CD4-positive, CD25-positive, alpha-beta regulatory T cell (primary cell): ENCODE measurements around the gene MESP1. TPM values are rescaled to one million over a fixed set of nuclear protein-coding genes. Genes with fewer than 3 reads are reported as not detected.
A peak's percentile ranks its signal among the peaks of the same experiment; 100 is the strongest.

Source experiments
- ATAC-seq, 2 donors: fragments of 150-1000 bp; cut with Tn5 transposase; one replicate each; pipeline ENCODE4 v1.10.0; 2021; ENCODE audit warnings: low read depth in 2 of 2, moderate number of reproducible peaks in 2 of 2, moderate library complexity in 1 of 2
- DNase-seq, 3 donors: peaks; one replicate each; pipeline versions ENCODE4 v3.0.0 to v3.0.0-alpha.2; 2012 to 2022; ENCODE audit warnings: mixed read lengths in 1 of 3
- H3K27ac ChIP-seq: one replicate; pipeline ENCODE4 v1.7.0; 2013; ENCODE audit warnings: mild to moderate bottlenecking, low read length; ENCODE audit not compliant: insufficient read depth, poor library complexity, severe bottlenecking
- H3K27me3 ChIP-seq: one replicate; pipeline ENCODE4 v1.7.0; 2013; ENCODE audit warnings: low read length; ENCODE audit not compliant: control insufficient read depth, insufficient read depth
- H3K36me3 ChIP-seq: one replicate; pipeline ENCODE4 v1.7.0; 2013; ENCODE audit warnings: mild to moderate bottlenecking, low read length, moderate library complexity; ENCODE audit not compliant: control insufficient read depth, insufficient read depth
- H3K4me1 ChIP-seq: 2 replicates; pipeline ENCODE4 v1.7.0; 2013; ENCODE audit warnings: mild to moderate bottlenecking, low read length; ENCODE audit not compliant: insufficient read depth, control insufficient read depth, poor library complexity, severe bottlenecking
- H3K4me3 ChIP-seq: one replicate; pipeline ENCODE4 v1.7.0; 2013; ENCODE audit warnings: low read depth, mild to moderate bottlenecking, low read length, moderate library complexity
- H3K9me3 ChIP-seq, 2 experiments: 1 replicate in 1 of 2; 2 replicates in 1 of 2; pipeline ENCODE4 v1.7.0; 2013; ENCODE audit warnings: low read length in 2 of 2, mild to moderate bottlenecking in 1 of 2, moderate library complexity in 1 of 2; ENCODE audit not compliant: control insufficient read depth in 2 of 2
- H3K27ac Mint-ChIP-seq, 3 donors: one replicate each; pipeline ENCODE4 v1.8.0; 2020 to 2022; ENCODE audit warnings: mild to moderate bottlenecking in 3 of 3, mixed read lengths in 3 of 3, moderate library complexity in 2 of 3
- H3K27me3 Mint-ChIP-seq: one replicate; pipeline ENCODE4 v1.8.0; 2022; ENCODE audit warnings: mild to moderate bottlenecking, mixed read lengths
- H3K36me3 Mint-ChIP-seq: one replicate; pipeline ENCODE4 v1.8.0; 2020; ENCODE audit warnings: mixed read lengths
- H3K4me1 Mint-ChIP-seq, 4 donors: one replicate each; pipeline ENCODE4 v1.8.0; 2020 to 2022; ENCODE audit warnings: mixed read lengths in 4 of 4, mild to moderate bottlenecking in 1 of 4
- H3K4me3 Mint-ChIP-seq, 4 donors: one replicate each; pipeline ENCODE4 v1.8.0; 2020 to 2022; ENCODE audit warnings: mild to moderate bottlenecking in 4 of 4, mixed read lengths in 4 of 4, moderate library complexity in 3 of 4
- H3K9me3 Mint-ChIP-seq, 7 donors: one replicate each; pipeline ENCODE4 v1.8.0; 2020 to 2022; ENCODE audit warnings: mixed read lengths in 7 of 7, mild to moderate bottlenecking in 3 of 7, moderate library complexity in 2 of 7
- polyA plus RNA-seq, 4 donors: library from polyadenylated mRNA; unstranded; fragments of 300-500 nt; fragmentation: Illumina TruSeq; gene quantifications; one replicate each; pipeline ENCODE4 v1.2.3, GENCODE V29; 2021
- total RNA-seq: library from RNA; stranded (reverse); gene quantifications from one replicate; pipeline ENCODE4 v1.2.3, GENCODE V29; 2022

MESP1 gene
- total and polyA plus RNA-seq, 5 donors from 2014 or later, result 0.20 to 1.9 (median 0.37) TPM

GRCh38 chr15:89761009-89761831 lies 10.2 kb upstream of the MESP1 start:
- Mint-ChIP-seq H3K36me3 (no peaks in the 10 kb centered on the region), H3K4me1 (no peaks in the 10 kb centered on the region), H3K27ac (peak overlapping the region in 1 of 3 donors; percentile 73), H3K9me3 (no peaks in the 10 kb centered on the region), H3K27me3 (peaks cover 9% of the 10 kb centered on the region), H3K4me3 (no peak overlapping the region)
- Histone ChIP-seq H3K4me1 (no peaks in the 10 kb centered on the region), H3K4me3 (no peak overlapping the region), H3K27ac (no peak overlapping the region), H3K27me3 (no peaks in the 10 kb centered on the region), H3K9me3 (no peaks in the 10 kb centered on the region), H3K36me3 (no peaks in the 10 kb centered on the region)
- ATAC-seq (no peak), DNase-seq (no peak)

GRCh38 chr15:89760303-89761008 lies 9.4 kb upstream of the MESP1 start:
- no peaks in the 10 kb centered on the region for H3K9me3 ChIP-seq
- Mint-ChIP-seq H3K27me3 (peaks cover 9% of the 10 kb centered on the region), H3K36me3 (no peaks in the 10 kb centered on the region), H3K4me1 (no peaks in the 10 kb centered on the region), H3K27ac (no peak overlapping the region), H3K4me3 (no peak overlapping the region), H3K9me3 (no peaks in the 10 kb centered on the region)
- no peaks in the 10 kb centered on the region for H3K27me3 ChIP-seq
- ATAC-seq (peak; percentile 50 to 70), DNase-seq (peak; percentile 29 to 49 (median 40))
- no peaks in the 10 kb centered on the region for H3K36me3 ChIP-seq
- no peak overlapping the region for H3K4me3 ChIP-seq
- no peaks in the 10 kb centered on the region for H3K4me1 ChIP-seq
- no peak overlapping the region for H3K27ac ChIP-seq

GRCh38 chr15:89759835-89760234 lies 8.8 kb upstream of the MESP1 start:
- Histone ChIP-seq H3K27me3 (no peaks in the 10 kb centered on the region), H3K4me3 (no peak overlapping the region), H3K36me3 (no peaks in the 10 kb centered on the region), H3K4me1 (no peaks in the 10 kb centered on the region), H3K9me3 (no peaks in the 10 kb centered on the region), H3K27ac (no peak overlapping the region)
- Mint-ChIP-seq H3K36me3 (no peaks in the 10 kb centered on the region), H3K9me3 (no peaks in the 10 kb centered on the region), H3K4me1 (no peaks in the 10 kb centered on the region), H3K27ac (no peak overlapping the region), H3K4me3 (no peak overlapping the region), H3K27me3 (peaks cover 10% of the 10 kb centered on the region)
- DNase-seq (no peak), ATAC-seq (no peak)

- H3K27me3 ChIP-seq, result no peaks in the 10 kb centered on the region
- H3K36me3 Mint-ChIP-seq, result no peaks in the 10 kb centered on the region
- ATAC-seq (no peak), DNase-seq (no peak)
- H3K9me3 Mint-ChIP-seq, result no peaks in the 10 kb centered on the region
- no peaks in the 10 kb centered on the region for H3K4me1 Mint-ChIP-seq
- no peaks in the 10 kb centered on the region for H3K36me3 ChIP-seq
- no peak overlapping the region for H3K27ac ChIP-seq
- no peak overlapping the region for H3K4me3 ChIP-seq
- peaks cover 14% of the 10 kb centered on the region for H3K27me3 Mint-ChIP-seq
- no peaks in the 10 kb centered on the region for H3K9me3 ChIP-seq
- H3K27ac Mint-ChIP-seq, result no peak overlapping the region
- no peaks in the 10 kb centered on the region for H3K4me1 ChIP-seq
- H3K4me3 Mint-ChIP-seq, result peak overlapping the region in 1 of 4 donors; percentile 35
These were observed 7.9 kb upstream of the MESP1 start for GRCh38 chr15:89758981-89759380.

- H3K4me1 Mint-ChIP-seq, result no peaks in the 10 kb centered on the region
These were observed 7.2 kb upstream of the MESP1 start for GRCh38 chr15:89758283-89758682.

GRCh38 chr15:89756897-89757296 lies 5.8 kb upstream of the MESP1 start:
- Histone ChIP-seq H3K9me3 (no peaks in the 10 kb centered on the region), H3K4me1 (no peaks in the 10 kb centered on the region), H3K27ac (no peak overlapping the region), H3K4me3 (no peak overlapping the region), H3K36me3 (no peaks in the 10 kb centered on the region), H3K27me3 (peaks cover 2% of the 10 kb centered on the region)
- DNase-seq (no peak), ATAC-seq (no peak)
- Mint-ChIP-seq H3K36me3 (no peaks in the 10 kb centered on the region), H3K27ac (no peak overlapping the region), H3K27me3 (peaks cover 24% of the 10 kb centered on the region), H3K4me1 (no peaks in the 10 kb centered on the region), H3K9me3 (no peaks in the 10 kb centered on the region), H3K4me3 (no peak overlapping the region)

More at GRCh38 chr15:89758283-89758682, 7.2 kb upstream of the MESP1 start:
- H3K27me3 Mint-ChIP-seq, result peaks cover 16% of the 10 kb centered on the region
- no peaks in the 10 kb centered on the region for H3K36me3 Mint-ChIP-seq
- H3K27ac Mint-ChIP-seq, result no peak overlapping the region
- no peaks in the 10 kb centered on the region for H3K9me3 Mint-ChIP-seq
- no peak overlapping the region for H3K4me3 ChIP-seq
- ATAC-seq (no peak), DNase-seq (no peak)
- H3K4me3 Mint-ChIP-seq, result no peak overlapping the region
- H3K27ac ChIP-seq, result no peak overlapping the region
- no peaks in the 10 kb centered on the region for H3K4me1 ChIP-seq
- H3K9me3 ChIP-seq, result no peaks in the 10 kb centered on the region
- no peaks in the 10 kb centered on the region for H3K36me3 ChIP-seq
- no peaks in the 10 kb centered on the region for H3K27me3 ChIP-seq

- Mint-ChIP-seq H3K27ac (peak overlapping the region in 1 of 3 donors; percentile 36), H3K9me3 (no peaks in the 10 kb centered on the region), H3K4me3 (peak overlapping the region in 1 of 4 donors; percentile 66), H3K4me1 (no peaks in the 10 kb centered on the region), H3K36me3 (no peaks in the 10 kb centered on the region), H3K27me3 (peaks cover 27% of the 10 kb centered on the region)
- H3K27ac ChIP-seq, result no peak overlapping the region
- no peaks in the 10 kb centered on the region for H3K36me3 ChIP-seq
- H3K4me1 ChIP-seq, result peaks cover 6% of the 10 kb centered on the region
- H3K9me3 ChIP-seq, result no peaks in the 10 kb centered on the region
- DNase-seq (no peak), ATAC-seq (no peak)
- H3K27me3 ChIP-seq, result peaks cover 2% of the 10 kb centered on the region
- no peak overlapping the region for H3K4me3 ChIP-seq
These were observed 4.7 kb upstream of the MESP1 start for GRCh38 chr15:89755701-89756100.
